Measurements from ENCODE around the gene ABTB2. TPM values are rescaled to one million over a fixed set of nuclear protein-coding genes. Genes with fewer than 3 reads are reported as not detected.

Gene ABTB2
- total RNA-seq, 1 donor from 2014 or later = 3.5 TPM

GRCh38 chr11:34268906-34269430 is 88.8 kb downstream of the ABTB2 start:
- DNase-seq (ENCODE audit: extremely low read depth, low read depth, low spot score) = no peak

- DNase-seq (ENCODE audit: extremely low read depth, low read depth, low spot score) = no peak
Measured at GRCh38 chr11:34267417-34267816, 90.4 kb downstream of the ABTB2 start.

GRCh38 chr11:34267013-34267412 is 90.8 kb downstream of the ABTB2 start:
- no peak for DNase-seq (ENCODE audit: extremely low read depth, low read depth, low spot score)

GRCh38 chr11:34266090-34266912 is 91.5 kb downstream of the ABTB2 start:
- no peak for DNase-seq (ENCODE audit: extremely low read depth, low read depth, low spot score)

- DNase-seq (ENCODE audit: extremely low read depth, low read depth, low spot score) = no peak
Measured at GRCh38 chr11:34264303-34265110, 93.3 kb downstream of the ABTB2 start.

GRCh38 chr11:34263441-34264091 is 94.2 kb downstream of the ABTB2 start:
- DNase-seq (ENCODE audit: extremely low read depth, low read depth, low spot score) = no peak

GRCh38 chr11:34262531-34263081 is 95.2 kb downstream of the ABTB2 start:
- DNase-seq (ENCODE audit: extremely low read depth, low read depth, low spot score) = no peak

- no peak for DNase-seq (ENCODE audit: extremely low read depth, low read depth, low spot score)
Measured at GRCh38 chr11:34261820-34262219, 96.0 kb downstream of the ABTB2 start.

GRCh38 chr11:34261095-34261494 is 96.7 kb downstream of the ABTB2 start:
- no peak for DNase-seq (ENCODE audit: extremely low read depth, low read depth, low spot score)

- no peak for DNase-seq (ENCODE audit: extremely low read depth, low read depth, low spot score)
Measured at GRCh38 chr11:34260072-34260575, 97.7 kb downstream of the ABTB2 start.

- no peak for DNase-seq (ENCODE audit: extremely low read depth, low read depth, low spot score)
Measured at GRCh38 chr11:34259087-34259486, 98.7 kb downstream of the ABTB2 start.

- no peak for DNase-seq (ENCODE audit: extremely low read depth, low read depth, low spot score)
Measured at GRCh38 chr11:34256626-34257025, 101.2 kb downstream of the ABTB2 start.

GRCh38 chr11:34256150-34256549 is 101.7 kb downstream of the ABTB2 start:
- no peak for DNase-seq (ENCODE audit: extremely low read depth, low read depth, low spot score)

- DNase-seq (ENCODE audit: extremely low read depth, low read depth, low spot score) = no peak
Measured at GRCh38 chr11:34255101-34255500, 102.7 kb downstream of the ABTB2 start.

- no peak for DNase-seq (ENCODE audit: extremely low read depth, low read depth, low spot score)
Measured at GRCh38 chr11:34254011-34254410, 103.8 kb downstream of the ABTB2 start.

- no peak for DNase-seq (ENCODE audit: extremely low read depth, low read depth, low spot score)
Measured at GRCh38 chr11:34252651-34253050, 105.2 kb downstream of the ABTB2 start.

GRCh38 chr11:34252015-34252414 is 105.8 kb downstream of the ABTB2 start:
- no peak for DNase-seq (ENCODE audit: extremely low read depth, low read depth, low spot score)

GRCh38 chr11:34251589-34251980 is 106.2 kb downstream of the ABTB2 start:
- no peak for DNase-seq (ENCODE audit: extremely low read depth, low read depth, low spot score)

GRCh38 chr11:34250732-34251588 is 106.8 kb downstream of the ABTB2 start:
- no peak for DNase-seq (ENCODE audit: extremely low read depth, low read depth, low spot score)

GRCh38 chr11:34250211-34250610 is 107.6 kb downstream of the ABTB2 start:
- DNase-seq (ENCODE audit: extremely low read depth, low read depth, low spot score) = no peak
